ENCODE measurements around the gene ZBTB7C. TPM values are rescaled to one million over a fixed set of nuclear protein-coding genes. Genes with fewer than 3 reads are reported as not detected.

The ZBTB7C gene
- total RNA-seq, 1 donor from 2014 or later, result under 0.01 TPM

GRCh38 chr18:48323151-48323550 lies 86.0 kb downstream of the ZBTB7C start:
- TF ChIP-seq CTCF (IDR thresholded peaks at IDR 0.05; ENCODE audit: insufficient read depth, low read length, severe bottlenecking), result no peak
- FAIRE-seq, result peak; percentile 62

GRCh38 chr18:48321536-48321935 lies 87.6 kb downstream of the ZBTB7C start:
- DNase-seq (ENCODE audit: low read depth) (no peak), FAIRE-seq (no peak)
- Histone ChIP-seq H3K27me3 (ENCODE audit: control insufficient read depth, insufficient read depth, low read length) (no peaks in the 10 kb centered on the region), H3K36me3 (ENCODE audit: control insufficient read depth, insufficient read depth, low read length) (no peaks in the 10 kb centered on the region), H3K4me3 (ENCODE audit: low read depth, low read length) (no peak overlapping the region)
- TF ChIP-seq CTCF (IDR thresholded peaks at IDR 0.05; ENCODE audit: insufficient read depth, low read length, severe bottlenecking), result no peak

More at GRCh38 chr18:48323151-48323550, 86.0 kb downstream of the ZBTB7C start:
- Histone ChIP-seq H3K27me3 (ENCODE audit: control insufficient read depth, insufficient read depth, low read length) (no peaks in the 10 kb centered on the region), H3K36me3 (ENCODE audit: control insufficient read depth, insufficient read depth, low read length) (no peaks in the 10 kb centered on the region), H3K4me3 (ENCODE audit: low read depth, low read length) (no peak overlapping the region)
- DNase-seq (ENCODE audit: low read depth), result no peak

GRCh38 chr18:48321121-48321520 lies 88.1 kb downstream of the ZBTB7C start:
- no peak for DNase-seq (ENCODE audit: low read depth)
- H3K36me3 ChIP-seq (ENCODE audit: control insufficient read depth, insufficient read depth, low read length), result no peaks in the 10 kb centered on the region
- H3K4me3 ChIP-seq (ENCODE audit: low read depth, low read length), result no peak overlapping the region
- no peaks in the 10 kb centered on the region for H3K27me3 ChIP-seq (ENCODE audit: control insufficient read depth, insufficient read depth, low read length)
- no peak for TF ChIP-seq CTCF (IDR thresholded peaks at IDR 0.05; ENCODE audit: insufficient read depth, low read length, severe bottlenecking)
- peak; percentile 55 for FAIRE-seq

- Histone ChIP-seq H3K36me3 (ENCODE audit: control insufficient read depth, insufficient read depth, low read length) (no peaks in the 10 kb centered on the region), H3K27me3 (ENCODE audit: control insufficient read depth, insufficient read depth, low read length) (no peaks in the 10 kb centered on the region), H3K4me3 (ENCODE audit: low read depth, low read length) (no peak overlapping the region)
- FAIRE-seq, result no peak
- TF ChIP-seq CTCF (IDR thresholded peaks at IDR 0.05; ENCODE audit: insufficient read depth, low read length, severe bottlenecking), result no peak
- DNase-seq (ENCODE audit: low read depth), result no peak
Measured at GRCh38 chr18:48320639-48320945, 88.6 kb downstream of the ZBTB7C start.

- H3K27me3 ChIP-seq (ENCODE audit: control insufficient read depth, insufficient read depth, low read length), result no peaks in the 10 kb centered on the region
- no peak for TF ChIP-seq CTCF (IDR thresholded peaks at IDR 0.05; ENCODE audit: insufficient read depth, low read length, severe bottlenecking)
- no peaks in the 10 kb centered on the region for H3K36me3 ChIP-seq (ENCODE audit: control insufficient read depth, insufficient read depth, low read length)
- FAIRE-seq (peak; percentile 76), DNase-seq (ENCODE audit: low read depth) (peak; percentile 45)
- H3K4me3 ChIP-seq (ENCODE audit: low read depth, low read length), result no peak overlapping the region
Measured at GRCh38 chr18:48319801-48320638, 89.2 kb downstream of the ZBTB7C start.

- TF ChIP-seq CTCF (IDR thresholded peaks at IDR 0.05; ENCODE audit: insufficient read depth, low read length, severe bottlenecking), result no peak
- Histone ChIP-seq H3K27me3 (ENCODE audit: control insufficient read depth, insufficient read depth, low read length) (no peaks in the 10 kb centered on the region), H3K4me3 (ENCODE audit: low read depth, low read length) (no peak overlapping the region), H3K36me3 (ENCODE audit: control insufficient read depth, insufficient read depth, low read length) (no peaks in the 10 kb centered on the region)
- FAIRE-seq (no peak), DNase-seq (ENCODE audit: low read depth) (no peak)
Measured at GRCh38 chr18:48318436-48318835, 90.7 kb downstream of the ZBTB7C start.

All from bronchial epithelial cell (primary cell).